IMR-90 (cell line): Measurements from ENCODE around the gene ABCD1. TPM values are rescaled to one million over a fixed set of nuclear protein-coding genes. Genes with fewer than 3 reads are reported as not detected.
A peak's percentile ranks its signal among the peaks of the same experiment; 100 is the strongest.

Experiments used
- ATAC-seq: fragments of 200-7000 bp; cut with Tn5 transposase; 2 replicates; pipeline ENCODE4 v1.9.1; 2020; ENCODE audit warnings: low read depth, mild to moderate bottlenecking, moderate library complexity
- BruUV-seq: library from RNA; stranded (reverse); fragments of 400-500 nt; replicated peaks from 2 replicates; lab custom pipeline; 2021; lab: Mats Ljungman, UMichigan
- CTCF ChIA-PET: fragments of 300-600 bp; formaldehyde crosslinking; extraction: SDS; loops from one replicate; lab custom pipeline; 2021; ENCODE audit warnings: antibody characterized with exemption; lab: Yijun Ruan, JAX
- POLR2A ChIA-PET: fragments of 300-600 bp; sonication (Branson Sonifier 250); formaldehyde crosslinking; loops from one replicate; lab custom pipeline; 2022; ENCODE audit warnings: antibody characterized with exemption; ENCODE audit not compliant: unreplicated experiment; lab: Charles Lee
- DNase-seq: peaks from one replicate; pipeline ENCODE4 v3.0.0; 2013
- H2AFZ ChIP-seq: replicated peaks from 2 replicates; pipeline ENCODE3; 2013; ENCODE audit warnings: low read length, mild to moderate bottlenecking; ENCODE audit not compliant: poor library complexity
- H2AK5ac ChIP-seq: 2 replicates; pipeline ENCODE4 v1.6.1; 2013; ENCODE audit warnings: low read depth, low read length, inconsistent platforms
- H2AK9ac ChIP-seq: replicated peaks from 2 replicates; pipeline ENCODE3; 2013; ENCODE audit warnings: mild to moderate bottlenecking, low read depth, low read length, moderate library complexity; ENCODE audit not compliant: poor library complexity
- H2BK120ac ChIP-seq: 2 replicates; pipeline ENCODE4 v1.6.1; 2013; ENCODE audit warnings: low read depth, low read length, inconsistent platforms
- H2BK15ac ChIP-seq: 3 replicates; pipeline ENCODE4 v1.6.1; 2013; ENCODE audit warnings: low read depth, low read length, inconsistent platforms
- H2BK20ac ChIP-seq: 2 replicates; pipeline ENCODE4 v1.6.1; 2013; ENCODE audit warnings: low read depth, mild to moderate bottlenecking, inconsistent platforms, low read length, moderate library complexity
- H2BK5ac ChIP-seq: 2 replicates; pipeline ENCODE4 v1.6.1; 2013; ENCODE audit warnings: mild to moderate bottlenecking, low read depth, low read length, inconsistent platforms; ENCODE audit not compliant: poor library complexity, severe bottlenecking
- H3K14ac ChIP-seq: replicated peaks from 2 replicates; pipeline ENCODE4 v1.6.1; 2013; ENCODE audit warnings: low read depth, low read length, inconsistent platforms
- H3K18ac ChIP-seq: 2 replicates; pipeline ENCODE4 v1.6.1; 2013; ENCODE audit warnings: low read depth, low read length, control low read depth
- H3K23ac ChIP-seq: 2 replicates; pipeline ENCODE4 v1.6.1; 2013; ENCODE audit warnings: low read depth, low read length, inconsistent platforms
- H3K27ac ChIP-seq: 2 replicates; pipeline ENCODE4 v1.5.1; 2013; ENCODE audit warnings: mild to moderate bottlenecking, control low read depth, low read length; ENCODE audit not compliant: insufficient read depth
- H3K27me3 ChIP-seq: 2 replicates; pipeline ENCODE4 v1.6.1; 2013; ENCODE audit warnings: low read length; ENCODE audit not compliant: control insufficient read depth, insufficient read depth
- H3K36me3 ChIP-seq: 2 replicates; pipeline ENCODE4 v1.6.1; 2013; ENCODE audit warnings: low read length, mixed read lengths; ENCODE audit not compliant: control insufficient read depth, insufficient read depth
- H3K4ac ChIP-seq: 2 replicates; pipeline ENCODE4 v1.6.1; 2013; ENCODE audit warnings: low read depth, low read length, inconsistent platforms
- H3K4me1 ChIP-seq: 2 replicates; pipeline ENCODE4 v1.6.1; 2013; ENCODE audit warnings: low read length, mixed read lengths; ENCODE audit not compliant: control insufficient read depth, insufficient read depth
- H3K4me2 ChIP-seq: 2 replicates; pipeline ENCODE4 v1.6.1; 2013; ENCODE audit warnings: low read depth, mild to moderate bottlenecking, control low read depth, low read length, moderate library complexity
- H3K4me3 ChIP-seq: 2 replicates; pipeline ENCODE4 v1.5.1; 2013; ENCODE audit warnings: low read depth, mild to moderate bottlenecking, control low read depth, low read length, moderate library complexity; ENCODE audit not compliant: insufficient read depth
- H3K56ac ChIP-seq: 2 replicates; pipeline ENCODE4 v1.6.1; 2013; ENCODE audit warnings: low read length, inconsistent platforms; ENCODE audit not compliant: insufficient read depth; ENCODE audit errors: extremely low read depth
- H3K79me1 ChIP-seq, 2 experiments: 2 replicates each; pipeline ENCODE4 v1.6.1; 2013; ENCODE audit warnings: low read length in 2 of 2, inconsistent platforms in 1 of 2, low read depth in 1 of 2
- H3K9ac ChIP-seq: 2 replicates; pipeline ENCODE4 v1.6.1; 2013; ENCODE audit warnings: low read depth, low read length, control low read depth
- H3K9me1 ChIP-seq: 2 replicates; pipeline ENCODE4 v1.6.1; 2013; ENCODE audit warnings: low read length, inconsistent platforms; ENCODE audit not compliant: insufficient read depth
- H3K9me3 ChIP-seq: 2 replicates; pipeline ENCODE4 v1.6.1; 2013; ENCODE audit warnings: low read length; ENCODE audit not compliant: control insufficient read depth, insufficient read depth
- H4K20me1 ChIP-seq: 2 replicates; pipeline ENCODE4 v1.6.1; 2013; ENCODE audit warnings: low read length, inconsistent platforms; ENCODE audit not compliant: insufficient read depth
- H4K5ac ChIP-seq: 2 replicates; pipeline ENCODE4 v1.6.1; 2013; ENCODE audit warnings: mild to moderate bottlenecking, low read depth, low read length, control low read depth
- H4K8ac ChIP-seq, 2 experiments: 2 replicates each; pipeline ENCODE4 v1.6.1; 2013; ENCODE audit warnings: low read depth in 2 of 2, low read length in 2 of 2, control low read depth in 1 of 2, inconsistent platforms in 1 of 2
- H4K91ac ChIP-seq: 2 replicates; pipeline ENCODE4 v1.6.1; 2013; ENCODE audit warnings: low read depth, low read length, inconsistent platforms; ENCODE audit not compliant: insufficient read depth
- CEBPB ChIP-seq: IDR thresholded peaks from 2 replicates; pipeline ENCODE4 v1.6.1; 2012; ENCODE audit warnings: low read depth, low read length, improper control_type of control experiment
- MAFK ChIP-seq: IDR thresholded peaks from 2 replicates; pipeline ENCODE4 v1.6.1; 2012; ENCODE audit warnings: low read depth, low read length, improper control_type of control experiment
- WGBS, 2 experiments: methylation state at CpG; one replicate each; pipeline versions ENCODE4 v1.1.5 to v1.1.7; 2013; ENCODE audit warnings: missing lambda C conversion rate in 2 of 2; ENCODE audit not compliant: insufficient read length in 1 of 2; ENCODE audit errors: extremely low coverage in 2 of 2; 5-methylcytosine and 5-hydroxymethylcytosine counted together
- dilution Hi-C: fragments of 300-500 bp; cut with HindIII; formaldehyde crosslinking; loops from one replicate; pipeline ENCODE4 v1.14.3; 2018; ENCODE audit warnings: low sequenced_read_pairs; ENCODE audit not compliant: unreplicated experiment
- in situ Hi-C: fragments of 300-500 bp; cut with MboI; formaldehyde crosslinking; loops from 3 replicates; pipeline ENCODE4 v1.14.3; 2019; ENCODE audit warnings: low sequenced_read_pairs, inconsistent platforms, mixed read lengths
- intact Hi-C: fragments of 100-400 bp; cut with micrococcal nuclease; formaldehyde crosslinking; loops from 2 replicates; pipeline ENCODE4 v1.10.0; 2022
- polyA plus RNA-seq, 3 experiments: library from polyadenylated mRNA; depleted of rRNA; stranded (reverse); fragments of >200 nt; gene quantifications; 2 replicates each; pipeline ENCODE4 v1.2.3, GENCODE V29; 2012; ENCODE audit warnings: low replicate concordance in 1 of 3
- total RNA-seq: library from RNA; depleted of rRNA; stranded (reverse); fragments of >200 nt; gene quantifications from 2 replicates; pipeline ENCODE4 v1.2.3, GENCODE V29; 2012

The ABCD1 gene
- total and polyA plus RNA-seq, 2 of the 4 experiments (the other 2 are of a cell fraction), result 4.3 to 7.0 TPM

DNA sequence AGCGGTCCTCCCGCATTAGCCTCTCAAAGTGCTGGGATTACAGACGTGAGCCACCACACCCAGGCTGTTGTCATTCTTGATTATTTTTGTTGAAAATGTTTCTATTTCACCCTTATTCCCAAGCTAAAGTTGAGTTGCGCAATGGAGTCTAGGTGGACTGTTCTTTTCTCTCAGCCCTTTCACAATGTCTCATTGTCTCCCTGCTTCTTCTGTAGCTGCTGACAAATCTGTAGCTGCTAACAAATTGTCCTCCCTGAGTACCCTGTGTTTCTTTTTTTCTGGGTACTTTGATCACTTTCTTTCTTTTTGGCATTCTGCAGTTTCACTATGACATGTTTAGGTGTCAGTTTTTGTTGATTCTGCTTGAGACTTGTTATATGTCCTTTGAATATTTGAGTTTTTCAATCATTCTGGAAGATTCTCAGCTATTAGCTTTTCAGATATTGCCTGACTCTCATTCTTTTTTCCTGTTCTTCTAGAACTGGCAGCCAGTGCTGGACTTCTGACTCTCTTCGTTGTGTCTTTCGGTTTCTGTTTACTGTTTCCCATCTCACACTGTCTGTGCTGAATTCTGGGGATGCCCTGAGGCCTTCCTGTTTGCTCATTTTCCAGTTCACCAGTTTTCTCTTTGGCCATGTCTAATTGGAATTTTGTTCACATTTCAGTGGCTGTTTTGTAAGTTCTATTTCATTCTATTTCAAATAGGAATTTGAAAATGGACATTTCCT is 6.6 kb downstream of the ABCD1 start:
- Histone ChIP-seq H4K8ac (no peak overlapping the region), H2BK5ac (no peak overlapping the region), H3K56ac (no peak overlapping the region), H3K14ac (no peak overlapping the region), H3K9ac (no peak overlapping the region), H2AK5ac (no peak overlapping the region), H2AK9ac (no peak overlapping the region), H2AFZ (no peak overlapping the region), H3K4ac (no peak overlapping the region), H2BK120ac (no peak overlapping the region), H3K4me3 (no peak overlapping the region), H3K4me2 (no peak overlapping the region), H2BK15ac (no peak overlapping the region), H4K5ac (no peak overlapping the region), H3K36me3 (peaks cover 5% of the 10 kb centered on the region; the same call in 1 of the 2 replicates), H3K27ac (no peak overlapping the region), H3K23ac (no peak overlapping the region), H3K9me3 (no peaks in the 10 kb centered on the region; the same call in 1 of the 2 replicates), H2BK20ac (no peak overlapping the region), H3K27me3 (no peaks in the 10 kb centered on the region), H3K79me1 (peaks cover 0 to 14% of the 10 kb centered on the region in 2 experiments; a peak in 1 of 4 replicates), H4K20me1 (no peaks in the 10 kb centered on the region), H3K18ac (no peak overlapping the region), H3K9me1 (0 out of 2 replicates have a peak, but pooled peaks cover 5% of the 10 kb centered on the region), H4K91ac (no peak overlapping the region), H3K4me1 (peaks cover 11% of the 10 kb centered on the region)
- ATAC-seq (no peak), DNase-seq (no peak)
- 65% methylated on average over 2 of the region's 6 CpGs; no CpG with 5 or more reads in 1 of the 2 experiments for WGBS, 2 experiments
- dilution Hi-C loops (no loop called here), intact Hi-C loops (no loop called here), in situ Hi-C loops (no loop called here)
- no TSS peak for BruUV-seq
- CTCF ChIA-PET, result no interaction called here
- TF ChIP-seq MAFK (no peak), CEBPB (peak; percentile 92)
- POLR2A ChIA-PET, result no interaction called here
